ENCODE data around the gene KCTD21. TPM values are rescaled to one million over a fixed set of nuclear protein-coding genes. Genes with fewer than 3 reads are reported as not detected.

The KCTD21 gene
- total and polyA plus RNA-seq, 4 donors, result 5.8 to 12.6 (median 9.2) TPM

- Histone ChIP-seq H3K27me3 (ENCODE audit: control insufficient read depth in 4 of 4, insufficient read depth in 4 of 4, low read length in 3 of 4) (no peaks in the 10 kb centered on the region), H3K36me3 (ENCODE audit: control insufficient read depth in 4 of 4, insufficient read depth in 3 of 4, low read depth in 1 of 4, low read length in 3 of 4) (peaks cover 6 to 39% (median 17%) of the 10 kb centered on the region in 4 donors), H3K9me3 (ENCODE audit: control insufficient read depth in 4 of 4, low read length in 3 of 4) (no peaks in the 10 kb centered on the region), H3K4me3 (ENCODE audit: low read depth in 1 of 3, low read length in 3 of 3) (no peak overlapping the region), H3K9ac (ENCODE audit: low read depth in 1 of 2, low read length in 2 of 2) (no peak overlapping the region), H3K27ac (ENCODE audit: low read depth in 1 of 2, low read length in 2 of 2) (no peak overlapping the region), H3K4me1 (ENCODE audit: control insufficient read depth in 4 of 4, insufficient read depth in 4 of 4, low read length in 3 of 4) (no peaks in the 10 kb centered on the region)
- no peak for DNase-seq (ENCODE audit: low spot score)
- TF ChIP-seq, protein P1, sequence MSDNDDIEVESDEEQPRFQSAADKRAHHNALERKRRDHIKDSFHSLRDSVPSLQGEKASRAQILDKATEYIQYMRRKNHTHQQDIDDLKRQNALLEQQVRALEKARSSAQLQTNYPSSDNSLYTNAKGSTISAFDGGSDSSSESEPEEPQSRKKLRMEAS (IDR thresholded peaks at IDR 0.05), result no peak
- no peak for TF ChIP-seq EGR1 (IDR thresholded peaks at IDR 0.05; ENCODE audit: low read depth in 2 of 2)
- no peak for TF ChIP-seq RXRA (IDR thresholded peaks at IDR 0.05)
- TF ChIP-seq, protein P2, sequence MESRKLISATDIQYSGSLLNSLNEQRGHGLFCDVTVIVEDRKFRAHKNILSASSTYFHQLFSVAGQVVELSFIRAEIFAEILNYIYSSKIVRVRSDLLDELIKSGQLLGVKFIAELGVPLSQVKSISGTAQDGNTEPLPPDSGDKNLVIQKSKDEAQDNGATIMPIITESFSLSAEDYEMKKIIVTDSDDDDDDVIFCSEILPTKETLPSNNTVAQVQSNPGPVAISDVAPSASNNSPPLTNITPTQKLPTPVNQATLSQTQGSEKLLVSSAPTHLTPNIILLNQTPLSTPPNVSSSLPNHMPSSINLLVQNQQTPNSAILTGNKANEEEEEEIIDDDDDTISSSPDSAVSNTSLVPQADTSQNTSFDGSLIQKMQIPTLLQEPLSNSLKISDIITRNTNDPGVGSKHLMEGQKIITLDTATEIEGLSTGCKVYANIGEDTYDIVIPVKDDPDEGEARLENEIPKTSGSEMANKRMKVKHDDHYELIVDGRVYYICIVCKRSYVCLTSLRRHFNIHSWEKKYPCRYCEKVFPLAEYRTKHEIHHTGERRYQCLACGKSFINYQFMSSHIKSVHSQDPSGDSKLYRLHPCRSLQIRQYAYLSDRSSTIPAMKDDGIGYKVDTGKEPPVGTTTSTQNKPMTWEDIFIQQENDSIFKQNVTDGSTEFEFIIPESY (IDR thresholded peaks at IDR 0.05), result no peak
- no peak for TF ChIP-seq SP1 (IDR thresholded peaks at IDR 0.05)
- no peak for TF ChIP-seq FOXA2 (IDR thresholded peaks at IDR 0.05)
- WGBS, result 95% methylated on average over 7 of the region's 7 CpGs
These were observed 17.3 kb upstream of the KCTD21 start for GRCh38 chr11:78205691-78206090.

- 99% methylated on average over 4 of the region's 4 CpGs for WGBS
- peaks cover 9 to 42% (median 16%) of the 10 kb centered on the region in 4 donors for H3K36me3 ChIP-seq (ENCODE audit: control insufficient read depth in 4 of 4, insufficient read depth in 3 of 4, low read depth in 1 of 4, low read length in 3 of 4)
- H3K4me1 ChIP-seq (ENCODE audit: control insufficient read depth in 4 of 4, insufficient read depth in 4 of 4, low read length in 3 of 4), result no peaks in the 10 kb centered on the region
- H3K4me3 ChIP-seq (ENCODE audit: low read depth in 1 of 3, low read length in 3 of 3), result no peak overlapping the region
- DNase-seq (ENCODE audit: low spot score), result no peak
- no peaks in the 10 kb centered on the region for H3K27me3 ChIP-seq (ENCODE audit: control insufficient read depth in 4 of 4, insufficient read depth in 4 of 4, low read length in 3 of 4)
- H3K9ac ChIP-seq (ENCODE audit: low read depth in 1 of 2, low read length in 2 of 2), result no peak overlapping the region
- H3K27ac ChIP-seq (ENCODE audit: low read depth in 1 of 2, low read length in 2 of 2), result no peak overlapping the region
- no peaks in the 10 kb centered on the region for H3K9me3 ChIP-seq (ENCODE audit: control insufficient read depth in 4 of 4, low read length in 3 of 4)
- no peak for TF ChIP-seq FOXA1 (IDR thresholded peaks at IDR 0.05)
- no peak for TF ChIP-seq SP1 (IDR thresholded peaks at IDR 0.05)
- no peak for TF ChIP-seq YY1 (IDR thresholded peaks at IDR 0.05)
- TF ChIP-seq RXRA (IDR thresholded peaks at IDR 0.05), result no peak
- no peak for TF ChIP-seq HNF4G (IDR thresholded peaks at IDR 0.05)
- no peak for TF ChIP-seq GABPA (IDR thresholded peaks at IDR 0.05 in 1 of 2, conservative IDR thresholded peaks at IDR 0.05 in 1 of 2)
- no peak for TF ChIP-seq TAF1 (conservative IDR thresholded peaks at IDR 0.05)
- TF ChIP-seq, protein P3, sequence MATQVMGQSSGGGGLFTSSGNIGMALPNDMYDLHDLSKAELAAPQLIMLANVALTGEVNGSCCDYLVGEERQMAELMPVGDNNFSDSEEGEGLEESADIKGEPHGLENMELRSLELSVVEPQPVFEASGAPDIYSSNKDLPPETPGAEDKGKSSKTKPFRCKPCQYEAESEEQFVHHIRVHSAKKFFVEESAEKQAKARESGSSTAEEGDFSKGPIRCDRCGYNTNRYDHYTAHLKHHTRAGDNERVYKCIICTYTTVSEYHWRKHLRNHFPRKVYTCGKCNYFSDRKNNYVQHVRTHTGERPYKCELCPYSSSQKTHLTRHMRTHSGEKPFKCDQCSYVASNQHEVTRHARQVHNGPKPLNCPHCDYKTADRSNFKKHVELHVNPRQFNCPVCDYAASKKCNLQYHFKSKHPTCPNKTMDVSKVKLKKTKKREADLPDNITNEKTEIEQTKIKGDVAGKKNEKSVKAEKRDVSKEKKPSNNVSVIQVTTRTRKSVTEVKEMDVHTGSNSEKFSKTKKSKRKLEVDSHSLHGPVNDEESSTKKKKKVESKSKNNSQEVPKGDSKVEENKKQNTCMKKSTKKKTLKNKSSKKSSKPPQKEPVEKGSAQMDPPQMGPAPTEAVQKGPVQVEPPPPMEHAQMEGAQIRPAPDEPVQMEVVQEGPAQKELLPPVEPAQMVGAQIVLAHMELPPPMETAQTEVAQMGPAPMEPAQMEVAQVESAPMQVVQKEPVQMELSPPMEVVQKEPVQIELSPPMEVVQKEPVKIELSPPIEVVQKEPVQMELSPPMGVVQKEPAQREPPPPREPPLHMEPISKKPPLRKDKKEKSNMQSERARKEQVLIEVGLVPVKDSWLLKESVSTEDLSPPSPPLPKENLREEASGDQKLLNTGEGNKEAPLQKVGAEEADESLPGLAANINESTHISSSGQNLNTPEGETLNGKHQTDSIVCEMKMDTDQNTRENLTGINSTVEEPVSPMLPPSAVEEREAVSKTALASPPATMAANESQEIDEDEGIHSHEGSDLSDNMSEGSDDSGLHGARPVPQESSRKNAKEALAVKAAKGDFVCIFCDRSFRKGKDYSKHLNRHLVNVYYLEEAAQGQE (IDR thresholded peaks at IDR 0.05), result no peak
- TF ChIP-seq CTCF (IDR thresholded peaks at IDR 0.05; ENCODE audit: low read depth, low read length, missing input control), result no peak
- no peak for TF ChIP-seq JUND (IDR thresholded peaks at IDR 0.05)
- TF ChIP-seq EGR1 (IDR thresholded peaks at IDR 0.05; ENCODE audit: low read depth in 2 of 2), result no peak
- no peak for TF ChIP-seq NR2F2 (IDR thresholded peaks at IDR 0.05)
- TF ChIP-seq, protein P4, sequence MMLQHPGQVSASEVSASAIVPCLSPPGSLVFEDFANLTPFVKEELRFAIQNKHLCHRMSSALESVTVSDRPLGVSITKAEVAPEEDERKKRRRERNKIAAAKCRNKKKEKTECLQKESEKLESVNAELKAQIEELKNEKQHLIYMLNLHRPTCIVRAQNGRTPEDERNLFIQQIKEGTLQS (IDR thresholded peaks at IDR 0.05), result no peak
- no peak for TF ChIP-seq HNF4A (conservative IDR thresholded peaks at IDR 0.05)
These were observed 16.8 kb upstream of the KCTD21 start for GRCh38 chr11:78205256-78205655.
